Measurements from ENCODE around the gene GYG1. TPM values are rescaled to one million over a fixed set of nuclear protein-coding genes. Genes with fewer than 3 reads are reported as not detected.

Gene GYG1
- total and polyA plus RNA-seq, 2 of the 4 experiments (the other 2 are of a cell fraction), result 48.4 to 90.3 TPM

- DNase-seq (no peak), ATAC-seq (ENCODE audit: low read depth) (no peak)
- no peak overlapping the region for H2AFZ ChIP-seq (replicated peaks; ENCODE audit: low read length, poor library complexity)
- H3K27me3 ChIP-seq (ENCODE audit: control insufficient read depth, insufficient read depth, low read length), result no peaks in the 10 kb centered on the region
- no peak overlapping the region for H3K56ac ChIP-seq (ENCODE audit: extremely low read depth, insufficient read depth, low read length)
- no peak overlapping the region for H4K8ac ChIP-seq (ENCODE audit: low read depth in 2 of 2, low read length in 2 of 2)
- TF ChIP-seq NFE2L2 (IDR thresholded peaks at IDR 0.05; ENCODE audit: low read depth, low read length) (no peak), ELK1 (IDR thresholded peaks at IDR 0.05; ENCODE audit: borderline replicate concordance, low read depth, low read length) (no peak), MAZ (IDR thresholded peaks at IDR 0.05; ENCODE audit: borderline replicate concordance, low read depth, low read length) (no peak), CEBPB (IDR thresholded peaks at IDR 0.05; ENCODE audit: low read depth, low read length) (no peak), MAFK (IDR thresholded peaks at IDR 0.05; ENCODE audit: low read depth, low read length) (no peak), CHD1 (IDR thresholded peaks at IDR 0.05; ENCODE audit: low read depth, low read length) (no peak), POLR2A (IDR thresholded peaks at IDR 0.05; ENCODE audit: low read depth, low read length) (no peak), MXI1 (IDR thresholded peaks at IDR 0.05; ENCODE audit: borderline replicate concordance, low read depth, low read length) (no peak), RFX5 (IDR thresholded peaks at IDR 0.05; ENCODE audit: low read depth, low read length) (no peak), USF2 (IDR thresholded peaks at IDR 0.05; ENCODE audit: low read depth, low read length) (no peak), SMC3 (IDR thresholded peaks at IDR 0.05; ENCODE audit: low read depth, low read length) (no peak), RCOR1 (IDR thresholded peaks at IDR 0.05; ENCODE audit: insufficient replicate concordance, low read length) (no peak), BHLHE40 (IDR thresholded peaks at IDR 0.05; ENCODE audit: low read depth, low read length) (no peak), CTCF (conservative IDR thresholded peaks at IDR 0.05; ENCODE audit: low read depth, low read length) (no peak), FOS (IDR thresholded peaks at IDR 0.05; ENCODE audit: low read depth, low read length) (no peak)
- in situ Hi-C loops (cut with MboI; ENCODE audit: low sequenced_read_pairs) (no loop called here), dilution Hi-C loops (cut with HindIII; ENCODE audit: low sequenced_read_pairs, unreplicated experiment) (no loop called here), intact Hi-C loops (cut with micrococcal nuclease) (no loop called here)
- H3K4me1 ChIP-seq (ENCODE audit: control insufficient read depth, insufficient read depth, low read length), result no peaks in the 10 kb centered on the region
- H4K20me1 ChIP-seq (ENCODE audit: insufficient read depth, low read length), result no peaks in the 10 kb centered on the region
- WGBS, 2 experiments (ENCODE audit: extremely low coverage in 2 of 2, insufficient read length in 1 of 2), result no CpG with 5 or more reads among the region's 4 CpGs
- no peak overlapping the region for H2BK15ac ChIP-seq (ENCODE audit: low read depth, low read length)
- H3K14ac ChIP-seq (replicated peaks; ENCODE audit: low read depth, low read length), result no peak overlapping the region
- no peaks in the 10 kb centered on the region; a peak in 1 of 4 replicates for H3K79me1 ChIP-seq (ENCODE audit: low read depth in 1 of 2, low read length in 2 of 2)
- no peak overlapping the region for H2BK120ac ChIP-seq (ENCODE audit: low read depth, low read length)
- no peak overlapping the region for H3K23ac ChIP-seq (ENCODE audit: low read depth, low read length)
- H3K9me3 ChIP-seq (ENCODE audit: control insufficient read depth, insufficient read depth, low read length), result no peaks in the 10 kb centered on the region
- H4K91ac ChIP-seq (ENCODE audit: insufficient read depth, low read depth, low read length), result no peak overlapping the region
- no TSS peak for BruUV-seq (replicated peaks)
- POLR2A ChIA-PET (ENCODE audit: unreplicated experiment), result no interaction called here
- no peak overlapping the region for H3K4me3 ChIP-seq (ENCODE audit: insufficient read depth, low read depth, low read length)
- no peaks in the 10 kb centered on the region for H3K9me1 ChIP-seq (ENCODE audit: insufficient read depth, low read length)
- no peak overlapping the region for H2AK5ac ChIP-seq (ENCODE audit: low read depth, low read length)
- no peak overlapping the region for H3K9ac ChIP-seq (ENCODE audit: low read depth, low read length)
- H2BK20ac ChIP-seq (ENCODE audit: low read depth, low read length), result no peak overlapping the region
- no peak overlapping the region for H3K18ac ChIP-seq (ENCODE audit: low read depth, low read length)
- H3K27ac ChIP-seq (ENCODE audit: insufficient read depth, low read length), result no peak overlapping the region
- no peak overlapping the region for H3K4ac ChIP-seq (ENCODE audit: low read depth, low read length)
- no peak overlapping the region for H4K5ac ChIP-seq (ENCODE audit: low read depth, low read length)
- H2BK5ac ChIP-seq (ENCODE audit: low read depth, low read length, poor library complexity, severe bottlenecking), result no peak overlapping the region
- H3K4me2 ChIP-seq (ENCODE audit: low read depth, low read length), result no peak overlapping the region
- H3K36me3 ChIP-seq (ENCODE audit: control insufficient read depth, insufficient read depth, low read length), result peaks cover 14% of the 10 kb centered on the region
- no peak overlapping the region for H2AK9ac ChIP-seq (replicated peaks; ENCODE audit: low read depth, low read length, poor library complexity)
- CTCF ChIA-PET, result no interaction called here
Measured at GRCh38 chr3:149037684-149038083, 46.3 kb downstream of the GYG1 start.
